H54 (cell line): ENCODE measurements around the gene C16orf54.
"Not testable (repeated sequence)": the region's sequence is repeated elsewhere in the genome, so short reads cannot be mapped to it uniquely, and the experiment has no call there.

Experiments
- DNase-seq: peaks from one replicate; pipeline ENCODE4 v3.0.0; 2011; ENCODE audit warnings: low spot score, mixed read lengths; ENCODE audit not compliant: insufficient read length
- FAIRE-seq: peaks from 3 replicates; lab custom pipeline; 2011; peaks lifted over from hg19 to GRCh38; lab: Jason Lieb, UNC
- POLR2A ChIP-seq: IDR thresholded peaks from 2 replicates; pipeline ENCODE4 v1.6.1; 2011; ENCODE audit warnings: low read depth, mild to moderate bottlenecking, low read length

The C16orf54 gene

DNA sequence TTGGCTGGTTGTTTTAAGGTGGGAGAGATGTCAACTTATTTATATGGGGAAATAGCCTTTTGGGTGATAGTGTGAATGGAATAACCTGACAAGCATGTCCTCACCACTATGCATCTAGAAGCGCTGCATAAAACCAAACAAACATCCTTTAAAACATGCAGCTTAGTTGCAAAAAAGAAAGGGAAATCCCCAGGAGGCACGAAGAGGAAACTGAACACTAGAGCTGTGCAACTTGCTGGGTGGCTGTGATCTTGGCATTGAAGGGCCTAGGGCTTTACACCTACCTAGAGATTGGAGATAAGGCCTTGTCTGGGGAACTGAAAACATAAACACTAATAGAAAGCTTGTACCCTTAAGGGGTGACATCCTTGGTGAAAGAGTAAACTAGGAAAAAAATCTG lies 7.3 kb downstream of the C16orf54 start:
- no peak for TF ChIP-seq POLR2A
- FAIRE-seq: no peak
- no peak for DNase-seq

DNA sequence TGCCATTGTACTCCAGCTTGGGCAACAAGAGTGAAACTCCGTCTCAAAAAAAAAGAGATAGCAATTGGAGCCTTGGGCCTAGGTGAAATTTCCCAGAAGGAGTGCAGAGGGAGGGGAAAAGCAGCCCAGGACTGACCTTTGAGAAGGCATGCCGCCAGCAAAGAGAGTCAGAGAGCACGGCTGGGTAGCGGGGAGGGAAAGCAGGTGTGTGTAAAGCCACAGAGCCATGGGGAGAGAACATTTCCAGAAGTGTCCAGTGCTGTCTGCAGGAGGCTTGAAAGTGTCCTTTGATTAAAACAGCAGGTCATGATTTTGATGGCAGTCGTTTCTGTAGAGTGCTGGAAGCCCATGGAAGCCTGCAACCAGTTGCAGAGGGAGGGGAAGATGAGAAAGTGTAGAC lies 8.1 kb downstream of the C16orf54 start:
- DNase-seq (no peak), FAIRE-seq (no peak)
- no peak for TF ChIP-seq POLR2A

DNA sequence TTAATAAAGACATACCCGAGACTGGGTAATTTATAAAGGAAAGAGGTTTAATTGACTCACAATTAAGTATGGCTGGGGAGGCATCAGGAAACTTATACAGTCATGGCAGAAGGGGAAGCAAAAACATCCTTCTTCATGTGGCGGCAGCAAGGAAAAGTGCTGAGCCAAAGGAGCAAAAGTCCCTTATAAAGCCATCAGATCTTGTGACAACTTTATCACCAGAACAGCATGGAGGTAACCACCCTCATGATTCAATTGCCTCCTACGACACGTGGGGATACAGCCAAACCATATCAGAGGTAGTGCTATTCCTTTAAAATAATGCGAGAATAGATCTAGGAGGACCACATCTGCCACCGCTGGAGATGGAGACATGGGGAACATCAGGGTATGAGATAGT lies 9.0 kb downstream of the C16orf54 start:
- no peak for FAIRE-seq
- no peak for TF ChIP-seq POLR2A
- no peak for DNase-seq

GRCh38 chr16:29736112-29736511 lies 9.7 kb downstream of the C16orf54 start:
- FAIRE-seq (no peak), DNase-seq (no peak)
- no peak for TF ChIP-seq POLR2A

DNA sequence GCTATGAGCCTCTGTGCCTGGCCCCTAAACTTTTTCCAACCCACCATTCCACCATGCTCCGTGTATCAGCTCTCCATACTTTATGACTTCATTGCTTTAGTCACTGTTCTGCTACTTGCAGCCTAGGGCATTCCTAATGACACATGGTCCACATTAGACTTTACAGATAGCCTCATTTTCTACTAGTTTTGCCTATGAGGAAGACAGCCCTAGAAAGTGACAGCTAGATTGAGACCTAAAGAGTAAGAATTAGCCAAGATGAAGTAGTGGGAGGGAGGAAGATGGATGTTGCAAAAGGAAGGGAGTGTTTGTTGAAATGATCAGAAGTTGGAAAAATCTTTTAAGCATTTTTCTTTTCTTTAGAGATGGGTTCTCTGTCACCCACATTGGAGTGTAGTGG lies 11.0 kb downstream of the C16orf54 start:
- DNase-seq (no peak), FAIRE-seq (no peak)
- no peak for TF ChIP-seq POLR2A

DNA sequence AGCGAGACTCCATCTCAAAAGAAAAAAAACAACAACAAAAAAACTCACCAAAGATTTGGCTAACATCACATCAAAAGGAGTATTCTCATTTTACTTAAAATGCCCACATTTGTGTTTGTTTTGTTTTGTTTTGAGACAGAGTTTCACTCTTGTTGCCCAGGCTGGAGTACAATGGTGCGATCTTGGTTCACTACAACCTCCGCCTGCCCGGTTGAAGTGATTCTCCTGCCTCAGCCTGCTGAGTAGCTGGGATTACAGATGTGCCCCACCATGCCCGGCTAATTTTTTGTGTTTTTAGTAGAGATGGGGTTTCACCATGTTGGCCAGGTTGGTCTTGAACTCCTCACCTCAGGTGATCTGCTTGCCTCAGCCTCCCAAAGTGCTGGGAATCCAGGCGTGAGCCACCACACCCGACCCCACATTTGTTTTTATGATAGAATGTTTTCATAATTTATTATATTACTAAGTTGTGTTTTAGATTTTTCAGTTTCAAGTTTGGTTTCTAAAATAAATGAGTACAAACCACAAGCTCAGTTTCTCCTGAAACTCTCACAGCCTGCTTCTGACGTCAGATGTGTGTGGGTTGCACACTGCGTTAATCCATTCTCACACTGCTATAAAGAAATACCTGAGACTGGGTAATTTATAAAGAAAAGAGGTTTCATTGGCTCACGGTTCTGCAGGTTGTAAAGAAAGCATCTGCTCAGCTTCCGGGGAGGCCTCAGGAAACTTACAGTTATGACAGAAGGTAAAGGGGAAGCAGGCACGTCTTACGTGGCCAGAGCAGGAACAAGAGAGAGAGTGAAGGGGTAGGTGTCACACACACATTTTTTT lies 13.8 kb downstream of the C16orf54 start:
- not testable (repeated sequence) for DNase-seq, FAIRE-seq

DNA sequence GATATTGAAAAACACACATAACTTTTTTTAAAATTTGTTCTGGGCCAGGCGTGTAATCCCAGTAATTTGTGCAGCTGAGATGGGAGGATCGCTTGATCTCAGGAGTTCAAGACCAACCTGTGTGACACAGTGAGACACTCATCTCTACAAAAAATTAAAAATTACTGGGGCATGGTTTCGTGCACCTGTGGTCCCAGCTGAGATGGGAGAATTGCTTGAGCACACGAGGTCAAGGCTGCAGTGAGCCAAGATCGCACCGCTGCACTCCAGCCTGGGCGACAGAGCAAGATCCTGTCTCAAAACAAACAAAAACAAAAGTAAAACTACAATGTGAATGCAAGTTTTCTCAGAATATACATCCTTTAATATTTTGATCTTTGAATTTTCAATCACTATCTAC lies 15.1 kb downstream of the C16orf54 start:
- no peak for TF ChIP-seq POLR2A
- DNase-seq: no peak
- no peak for FAIRE-seq

GRCh38 chr16:29729116-29729521 lies 16.7 kb downstream of the C16orf54 start:
- TF ChIP-seq POLR2A: no peak
- FAIRE-seq (peak; percentile 83), DNase-seq (peak; percentile 44)

- no peak for FAIRE-seq
- TF ChIP-seq POLR2A: no peak
- DNase-seq: no peak
Measured at GRCh38 chr16:29727452-29727851, 18.3 kb downstream of the C16orf54 start.

DNA sequence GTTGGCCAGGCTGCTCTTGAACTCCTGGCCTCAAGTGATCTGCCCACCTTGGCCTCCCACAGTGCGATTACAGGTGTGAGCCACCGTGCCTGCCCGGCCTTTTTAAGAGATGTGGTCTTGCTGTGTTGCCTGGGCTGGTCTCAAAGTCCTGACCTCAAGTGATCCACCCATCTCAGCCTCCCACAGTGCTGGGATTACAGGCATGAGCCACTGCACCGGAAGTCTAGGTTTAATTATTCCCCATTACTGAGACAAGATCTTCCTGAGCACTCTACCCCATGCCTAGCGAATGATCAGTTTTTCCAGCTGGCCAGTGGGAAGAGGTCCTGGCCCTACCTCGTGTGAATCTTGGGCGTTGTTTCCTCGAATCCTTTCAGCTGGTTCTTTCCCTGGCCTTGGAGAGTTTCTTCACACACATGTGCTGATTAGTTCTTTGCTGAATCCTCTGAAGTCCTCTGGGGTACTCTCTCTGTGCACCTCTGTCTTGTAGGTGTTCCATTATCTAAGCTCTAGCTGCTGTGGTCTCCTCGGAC lies 18.9 kb downstream of the C16orf54 start:
- FAIRE-seq (no peak), DNase-seq (no peak)
- TF ChIP-seq POLR2A: no peak

- not testable (repeated sequence) for DNase-seq, FAIRE-seq
Measured at GRCh38 chr16:29721167-29721879, 24.5 kb downstream of the C16orf54 start.

- DNase-seq: no peak
- FAIRE-seq: no peak
- no peak for TF ChIP-seq POLR2A
Measured at GRCh38 chr16:29720703-29721102, 25.1 kb downstream of the C16orf54 start.

DNA sequence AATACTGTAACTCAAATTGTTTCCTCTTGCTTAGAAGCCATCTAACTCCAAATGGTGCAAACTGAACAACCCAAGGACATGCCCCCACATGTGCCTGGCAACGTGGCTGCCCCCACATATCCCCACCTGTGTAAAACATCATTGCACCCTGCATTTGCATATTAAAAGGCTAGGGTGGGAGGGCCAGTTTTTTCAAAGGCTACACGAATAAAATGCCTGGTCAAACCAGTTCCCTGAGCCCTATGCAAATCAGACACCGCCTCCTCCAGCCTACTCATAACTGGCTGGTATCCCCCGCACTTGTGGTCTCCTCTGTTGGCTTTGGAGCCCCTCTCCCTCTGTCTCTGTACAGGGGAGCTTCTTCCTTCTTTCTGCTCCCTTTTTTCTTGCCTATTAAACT lies 26.7 kb downstream of the C16orf54 start:
- DNase-seq (no peak), FAIRE-seq (no peak)
- no peak for TF ChIP-seq POLR2A

GRCh38 chr16:29717113-29717512 lies 28.7 kb downstream of the C16orf54 start:
- no peak for DNase-seq
- no peak for FAIRE-seq
- no peak for TF ChIP-seq POLR2A
